Measurements from ENCODE around the gene PIGV.

The PIGV gene

GRCh38 chr1:26787706-26788514 lies at the start of gene PIGV:
TSS of gene PIGV (plus strand) at chr1:26787950. CDS start at chr1:26790816, 2,866 bp downstream.
- DNase-seq: peak; percentile 70 to 84

GRCh38 chr1:26739329-26739914 lies 48.3 kb upstream of the PIGV start:
- no peak for DNase-seq

- no peak for DNase-seq
Measured at GRCh38 chr1:26740023-26740634, 47.6 kb upstream of the PIGV start.

- no peak for DNase-seq
Measured at GRCh38 chr1:26740952-26741351, 46.8 kb upstream of the PIGV start.

GRCh38 chr1:26743426-26744059 lies 44.2 kb upstream of the PIGV start:
- no peak for DNase-seq

- peak; percentile 41 to 76 for DNase-seq
Measured at GRCh38 chr1:26744075-26744959, 43.4 kb upstream of the PIGV start.

GRCh38 chr1:26745191-26745590 lies 42.6 kb upstream of the PIGV start:
- DNase-seq: no peak

- DNase-seq: no peak
Measured at GRCh38 chr1:26747048-26747447, 40.7 kb upstream of the PIGV start.

GRCh38 chr1:26748351-26748750 lies 39.4 kb upstream of the PIGV start:
- DNase-seq: no peak

GRCh38 chr1:26749458-26749857 lies 38.3 kb upstream of the PIGV start:
- DNase-seq: no peak

GRCh38 chr1:26750428-26750827 lies 37.3 kb upstream of the PIGV start:
- no peak for DNase-seq

GRCh38 chr1:26752519-26752918 lies 35.2 kb upstream of the PIGV start:
- DNase-seq: no peak

GRCh38 chr1:26754086-26754874 lies 33.5 kb upstream of the PIGV start:
- no peak for DNase-seq

GRCh38 chr1:26758358-26758757 lies 29.4 kb upstream of the PIGV start:
- no peak for DNase-seq

- DNase-seq: no peak
Measured at GRCh38 chr1:26759531-26759930, 28.2 kb upstream of the PIGV start.

- no peak for DNase-seq
Measured at GRCh38 chr1:26761217-26761616, 26.5 kb upstream of the PIGV start.

- DNase-seq: no peak
Measured at GRCh38 chr1:26767714-26768113, 20.0 kb upstream of the PIGV start.

- no peak for DNase-seq
Measured at GRCh38 chr1:26768755-26769154, 19.0 kb upstream of the PIGV start.

GRCh38 chr1:26771285-26771642 lies 16.5 kb upstream of the PIGV start:
- DNase-seq: no peak

GRCh38 chr1:26771643-26772321 lies 16.0 kb upstream of the PIGV start:
- no peak for DNase-seq

GRCh38 chr1:26772687-26773086 lies 15.1 kb upstream of the PIGV start:
- DNase-seq: no peak
